Neural cell (in vitro differentiated cells): Measurements from ENCODE around the gene TEAD4.

ENCODE experiments used
- EP300 ChIP-seq: fragments of 450-650 bp; conservative IDR thresholded peaks from 2 replicates; pipeline ENCODE4 v1.6.1; 2014; ENCODE audit warnings: antibody characterized with exemption, mild to moderate bottlenecking, moderate library complexity; ENCODE audit not compliant: poor library complexity, severe bottlenecking
- EZH2 ChIP-seq: fragments of 200-600, 300-800 bp; shearing (Covaris generic), sonication (generic); IDR thresholded peaks from 2 replicates; pipeline ENCODE4 v1.6.1; 2014; ENCODE audit warnings: antibody characterized with exemption, low read length, borderline replicate concordance, mild to moderate bottlenecking; ENCODE audit not compliant: insufficient read depth, poor library complexity, severe bottlenecking
- POLR2AphosphoS5 ChIP-seq: IDR thresholded peaks from 2 replicates; pipeline ENCODE4 v1.6.1; 2012
- RAD21 ChIP-seq: fragments of 450-650 bp; conservative IDR thresholded peaks from 2 replicates; pipeline ENCODE4 v1.6.1; 2014; ENCODE audit warnings: antibody characterized with exemption, mild to moderate bottlenecking, moderate library complexity
- REST ChIP-seq: IDR thresholded peaks from 2 replicates; pipeline ENCODE4 v1.6.1; 2012; ENCODE audit warnings: borderline replicate concordance
- SMC3 ChIP-seq: fragments of 450-650 bp; conservative IDR thresholded peaks from 2 replicates; pipeline ENCODE4 v1.6.1; 2014; ENCODE audit warnings: antibody characterized with exemption, mild to moderate bottlenecking, moderate library complexity; ENCODE audit not compliant: poor library complexity
- TF ChIP-seq, protein P1 (sequence below): fragments of 450-650 bp; IDR thresholded peaks from 2 replicates; pipeline ENCODE4 v1.5.1; 2014; ENCODE audit warnings: antibody characterized with exemption, mild to moderate bottlenecking, moderate library complexity; ENCODE audit not compliant: poor library complexity, severe bottlenecking

GRCh38 chr12:3055026-3055703 is 96.0 kb downstream of the TEAD4 start:
- TF ChIP-seq EZH2: no peak
- TF ChIP-seq, protein P1, sequence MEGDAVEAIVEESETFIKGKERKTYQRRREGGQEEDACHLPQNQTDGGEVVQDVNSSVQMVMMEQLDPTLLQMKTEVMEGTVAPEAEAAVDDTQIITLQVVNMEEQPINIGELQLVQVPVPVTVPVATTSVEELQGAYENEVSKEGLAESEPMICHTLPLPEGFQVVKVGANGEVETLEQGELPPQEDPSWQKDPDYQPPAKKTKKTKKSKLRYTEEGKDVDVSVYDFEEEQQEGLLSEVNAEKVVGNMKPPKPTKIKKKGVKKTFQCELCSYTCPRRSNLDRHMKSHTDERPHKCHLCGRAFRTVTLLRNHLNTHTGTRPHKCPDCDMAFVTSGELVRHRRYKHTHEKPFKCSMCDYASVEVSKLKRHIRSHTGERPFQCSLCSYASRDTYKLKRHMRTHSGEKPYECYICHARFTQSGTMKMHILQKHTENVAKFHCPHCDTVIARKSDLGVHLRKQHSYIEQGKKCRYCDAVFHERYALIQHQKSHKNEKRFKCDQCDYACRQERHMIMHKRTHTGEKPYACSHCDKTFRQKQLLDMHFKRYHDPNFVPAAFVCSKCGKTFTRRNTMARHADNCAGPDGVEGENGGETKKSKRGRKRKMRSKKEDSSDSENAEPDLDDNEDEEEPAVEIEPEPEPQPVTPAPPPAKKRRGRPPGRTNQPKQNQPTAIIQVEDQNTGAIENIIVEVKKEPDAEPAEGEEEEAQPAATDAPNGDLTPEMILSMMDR: no peak
- TF ChIP-seq EP300: no peak
- TF ChIP-seq RAD21: no peak
- TF ChIP-seq REST: no peak
- no peak for TF ChIP-seq POLR2AphosphoS5
- no peak for TF ChIP-seq SMC3
